ENCODE data around the gene RBMS3.

DNA sequence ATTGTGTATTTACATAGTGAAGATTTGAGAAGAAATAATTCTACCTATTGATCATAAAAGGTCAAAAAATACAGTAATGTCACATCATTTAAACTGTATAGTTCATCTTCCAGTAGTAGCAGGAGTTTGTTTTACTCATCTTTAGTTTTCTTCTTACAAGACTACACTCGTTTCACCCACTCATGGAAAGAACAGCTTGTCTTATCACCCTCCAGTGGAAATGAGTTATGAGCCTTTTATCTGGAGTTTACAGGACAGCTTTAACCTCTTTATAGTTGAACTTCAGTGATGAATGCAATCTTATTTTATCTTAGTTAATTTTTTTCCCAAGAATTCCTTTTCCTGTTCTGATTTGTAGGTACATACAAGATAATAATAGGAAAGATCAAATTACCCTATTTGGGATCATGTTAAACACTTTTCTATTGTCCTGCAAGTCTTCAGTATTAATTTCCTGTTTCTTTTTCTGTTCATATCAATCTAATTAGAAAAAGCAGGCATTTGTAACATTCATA lies 36.8 kb downstream of the RBMS3 start:
- TF ChIP-seq, protein P1, sequence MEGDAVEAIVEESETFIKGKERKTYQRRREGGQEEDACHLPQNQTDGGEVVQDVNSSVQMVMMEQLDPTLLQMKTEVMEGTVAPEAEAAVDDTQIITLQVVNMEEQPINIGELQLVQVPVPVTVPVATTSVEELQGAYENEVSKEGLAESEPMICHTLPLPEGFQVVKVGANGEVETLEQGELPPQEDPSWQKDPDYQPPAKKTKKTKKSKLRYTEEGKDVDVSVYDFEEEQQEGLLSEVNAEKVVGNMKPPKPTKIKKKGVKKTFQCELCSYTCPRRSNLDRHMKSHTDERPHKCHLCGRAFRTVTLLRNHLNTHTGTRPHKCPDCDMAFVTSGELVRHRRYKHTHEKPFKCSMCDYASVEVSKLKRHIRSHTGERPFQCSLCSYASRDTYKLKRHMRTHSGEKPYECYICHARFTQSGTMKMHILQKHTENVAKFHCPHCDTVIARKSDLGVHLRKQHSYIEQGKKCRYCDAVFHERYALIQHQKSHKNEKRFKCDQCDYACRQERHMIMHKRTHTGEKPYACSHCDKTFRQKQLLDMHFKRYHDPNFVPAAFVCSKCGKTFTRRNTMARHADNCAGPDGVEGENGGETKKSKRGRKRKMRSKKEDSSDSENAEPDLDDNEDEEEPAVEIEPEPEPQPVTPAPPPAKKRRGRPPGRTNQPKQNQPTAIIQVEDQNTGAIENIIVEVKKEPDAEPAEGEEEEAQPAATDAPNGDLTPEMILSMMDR (IDR thresholded peaks at IDR 0.05): no peak
- no peak for TF ChIP-seq POLR2A (IDR thresholded peaks at IDR 0.05)
